WTC11 (cell line): ENCODE data around the gene PRPF8. TPM values are rescaled to one million over a fixed set of nuclear protein-coding genes. Genes with fewer than 3 reads are reported as not detected.
A peak's percentile ranks its signal among the peaks of the same experiment; 100 is the strongest.

Experiments
- ATAC-seq: fragments of 200-7000 bp; cut with Tn5 transposase; 2 replicates; pipeline ENCODE4 v1.10.0; 2021; ENCODE audit warnings: mild to moderate bottlenecking, moderate library complexity
- CTCF ChIA-PET: fragments of 300-600 bp; sonication (Branson Sonifier 250); formaldehyde crosslinking; loops from one replicate; lab custom pipeline; 2021; ENCODE audit warnings: antibody characterized with exemption; lab: Charles Lee
- POLR2A ChIA-PET: fragments of 350-600 bp; sonication (Branson Sonifier 250); formaldehyde crosslinking; loops from one replicate; lab custom pipeline; 2021; ENCODE audit warnings: antibody characterized with exemption; lab: Charles Lee
- DNase-seq: peaks from one replicate; pipeline ENCODE4 v3.0.0; 2021; ENCODE audit warnings: low spot score
- H3K27ac Mint-ChIP-seq: 2 replicates; pipeline ENCODE4 v1.8.0; 2021; ENCODE audit warnings: mixed read lengths
- H3K27me3 Mint-ChIP-seq: 2 replicates; pipeline ENCODE4 v1.8.0; 2021; ENCODE audit warnings: low read depth, mild to moderate bottlenecking, moderate library complexity, mixed read lengths
- H3K36me3 Mint-ChIP-seq: 2 replicates; pipeline ENCODE4 v1.8.0; 2021; ENCODE audit warnings: mixed read lengths
- H3K4me1 Mint-ChIP-seq: 2 replicates; pipeline ENCODE4 v1.8.0; 2022; ENCODE audit warnings: mixed read lengths
- H3K4me3 Mint-ChIP-seq: 2 replicates; pipeline ENCODE4 v1.8.0; 2021; ENCODE audit warnings: mild to moderate bottlenecking, moderate library complexity, mixed read lengths
- H3K9me3 Mint-ChIP-seq: 2 replicates; pipeline ENCODE4 v1.8.0; 2021; ENCODE audit warnings: mixed read lengths
- ATF2 ChIP-seq: sonication (generic); formaldehyde crosslinking; IDR thresholded peaks from 2 replicates; pipeline ENCODE4 v1.8.1; 2022; ENCODE audit warnings: low read depth, missing genetic modification reagents, borderline replicate concordance
- E2F4 ChIP-seq: sonication (generic); formaldehyde crosslinking; IDR thresholded peaks from 2 replicates; pipeline ENCODE4 v1.8.1; 2022; ENCODE audit warnings: low read depth, mild to moderate bottlenecking, moderate library complexity, missing genetic modification reagents, borderline replicate concordance
- ESRRA ChIP-seq: sonication (generic); formaldehyde crosslinking; IDR thresholded peaks from 2 replicates; pipeline ENCODE4 v1.8.1; 2022; ENCODE audit warnings: mild to moderate bottlenecking, missing genetic modification reagents, borderline replicate concordance
- FOXK1 ChIP-seq: sonication (generic); formaldehyde crosslinking; IDR thresholded peaks from 2 replicates; pipeline ENCODE4 v1.8.0; 2022; ENCODE audit warnings: mild to moderate bottlenecking, moderate library complexity, missing genetic modification reagents
- GABPB1 ChIP-seq: sonication (generic); formaldehyde crosslinking; IDR thresholded peaks from 2 replicates; pipeline ENCODE4 v1.8.1; 2023; ENCODE audit warnings: mild to moderate bottlenecking, missing genetic modification reagents
- JUN ChIP-seq: sonication (generic); formaldehyde crosslinking; IDR thresholded peaks from 2 replicates; pipeline ENCODE4 v1.8.0; 2023; ENCODE audit warnings: mild to moderate bottlenecking, missing genetic modification reagents
- PRDM15 ChIP-seq: sonication (generic); formaldehyde crosslinking; IDR thresholded peaks from 2 replicates; pipeline ENCODE4 v1.8.0; 2022; ENCODE audit warnings: missing genetic modification reagents
- SP1 ChIP-seq: sonication (generic); formaldehyde crosslinking; conservative IDR thresholded peaks from 2 replicates; pipeline ENCODE4 v1.8.1; 2022; ENCODE audit warnings: missing genetic modification reagents
- ZNF121 ChIP-seq: sonication (generic); formaldehyde crosslinking; IDR thresholded peaks from 2 replicates; pipeline ENCODE4 v1.8.0; 2023; ENCODE audit warnings: missing genetic modification reagents
- ZNF138 ChIP-seq: sonication (generic); formaldehyde crosslinking; conservative IDR thresholded peaks from 2 replicates; pipeline ENCODE4 v1.8.1; 2022; ENCODE audit warnings: mild to moderate bottlenecking, moderate library complexity, missing genetic modification reagents
- ZNF219 ChIP-seq: sonication (generic); formaldehyde crosslinking; IDR thresholded peaks from 2 replicates; pipeline ENCODE4 v1.8.0; 2023; ENCODE audit warnings: missing genetic modification reagents, mild to moderate bottlenecking, borderline replicate concordance
- ZNF232 ChIP-seq: sonication (generic); formaldehyde crosslinking; IDR thresholded peaks from 2 replicates; pipeline ENCODE4 v1.8.0; 2022; ENCODE audit warnings: mild to moderate bottlenecking, missing genetic modification reagents
- ZNF263 ChIP-seq: sonication (generic); formaldehyde crosslinking; IDR thresholded peaks from 2 replicates; pipeline ENCODE4 v1.8.1; 2022; ENCODE audit warnings: low read depth, mild to moderate bottlenecking, moderate library complexity, missing genetic modification reagents
- ZNF281 ChIP-seq: sonication (generic); formaldehyde crosslinking; IDR thresholded peaks from 2 replicates; pipeline ENCODE4 v1.8.0; 2023; ENCODE audit warnings: mild to moderate bottlenecking, missing genetic modification reagents
- ZNF317 ChIP-seq: sonication (generic); formaldehyde crosslinking; IDR thresholded peaks from 2 replicates; pipeline ENCODE4 v1.8.1; 2023; ENCODE audit warnings: low read depth, mild to moderate bottlenecking, moderate library complexity, missing genetic modification reagents, borderline replicate concordance
- total RNA-seq: library from RNA; stranded (reverse); gene quantifications from 3 replicates; pipeline ENCODE4 v1.2.3, GENCODE V29; 2021
- TF ChIP-seq, protein P1 (sequence below): sonication (generic); formaldehyde crosslinking; IDR thresholded peaks from 2 replicates; pipeline ENCODE4 v1.8.0; 2022; ENCODE audit warnings: mild to moderate bottlenecking, missing genetic modification reagents
- TF ChIP-seq, protein P2 (sequence below): fragments of 250-450 bp; sonication (Bioruptor Pico); IDR thresholded peaks from 2 replicates; pipeline ENCODE4 v1.8.0; 2021; ENCODE audit warnings: mild to moderate bottlenecking
- TF ChIP-seq, protein P3 (sequence below): fragments of 200-600 bp; IDR thresholded peaks from 2 replicates; pipeline ENCODE4 v1.8.0; 2022; ENCODE audit warnings: antibody characterized with exemption

The PRPF8 gene
- total RNA-seq, 1 experiment from 2014 or later: 388 TPM

DNA sequence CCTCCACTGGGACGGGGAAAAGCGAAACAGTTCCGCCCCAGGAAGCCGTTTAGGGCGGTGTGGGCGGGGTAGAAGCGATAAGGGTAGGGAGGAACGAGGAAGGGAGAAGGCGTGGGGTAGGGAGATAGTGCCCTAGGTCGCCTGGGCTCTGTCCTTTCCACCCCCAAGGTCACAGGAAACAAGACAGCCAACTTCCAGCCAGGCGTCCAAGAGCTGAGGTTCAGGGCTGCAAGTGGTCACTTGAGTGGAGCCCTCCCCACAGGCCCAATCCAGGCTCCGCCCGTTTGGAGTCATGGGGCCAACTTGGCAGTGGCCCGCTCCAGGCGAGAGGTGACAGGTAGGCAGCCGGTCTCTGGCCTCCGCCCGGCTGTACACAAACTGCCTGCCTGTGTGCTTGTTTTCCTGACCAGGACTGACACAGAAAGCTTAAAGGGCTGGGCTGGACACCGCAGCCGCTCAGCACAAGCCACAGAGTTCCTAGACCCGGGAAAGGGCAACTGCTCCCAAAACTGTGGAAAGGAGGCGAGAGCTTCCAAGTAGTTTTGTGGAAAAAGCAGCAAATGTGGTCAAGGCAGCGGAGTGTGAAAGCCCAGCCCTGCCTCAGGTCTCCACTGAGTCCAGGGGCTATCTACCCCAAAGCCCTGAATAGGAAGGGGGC lies 34.7 kb downstream of the PRPF8 start, which contains the start of gene RILP (continued):
- TF ChIP-seq ZNF281 (CRISPR knock-in tag) (no peak), ESRRA (CRISPR knock-in tag) (peak; percentile 60), GABPB1 (CRISPR knock-in tag) (0 out of 2 replicates have a peak, but pooled peaks have one; percentile 26), PRDM15 (no peak), ZNF219 (CRISPR knock-in tag) (no peak), ZNF138 (no peak)
- TF ChIP-seq, all 79 proteins: peak for 3

- Mint-ChIP-seq H3K36me3 (peaks cover 37% of the 10 kb centered on the region), H3K27ac (no peak overlapping the region), H3K27me3 (peaks cover 3% of the 10 kb centered on the region), H3K4me3 (peak overlapping the region; percentile 72), H3K9me3 (no peaks in the 10 kb centered on the region), H3K4me1 (peaks cover 29% of the 10 kb centered on the region)
- CTCF ChIA-PET: interaction anchor here (0.5 to 7.2 kb wide), 61 partner anchors 9 to 772 kb away, joined by 3 to 133 read pairs (median 5); partner anchors contain the start of genes INPP5K, PITPNA, PRPF8 and RPA1
- POLR2A ChIA-PET: interaction anchor here (0.6 to 2.3 kb wide), 12 partner anchors 11 to 133 kb away, joined by 3 to 12 read pairs (median 4); partner anchors contain the start of genes INPP5K and SLC43A2
- DNase-seq: peak; percentile 95
- peak; percentile 56 for ATAC-seq
- TF ChIP-seq JUN (CRISPR knock-in tag): no peak
- TF ChIP-seq, protein P1, sequence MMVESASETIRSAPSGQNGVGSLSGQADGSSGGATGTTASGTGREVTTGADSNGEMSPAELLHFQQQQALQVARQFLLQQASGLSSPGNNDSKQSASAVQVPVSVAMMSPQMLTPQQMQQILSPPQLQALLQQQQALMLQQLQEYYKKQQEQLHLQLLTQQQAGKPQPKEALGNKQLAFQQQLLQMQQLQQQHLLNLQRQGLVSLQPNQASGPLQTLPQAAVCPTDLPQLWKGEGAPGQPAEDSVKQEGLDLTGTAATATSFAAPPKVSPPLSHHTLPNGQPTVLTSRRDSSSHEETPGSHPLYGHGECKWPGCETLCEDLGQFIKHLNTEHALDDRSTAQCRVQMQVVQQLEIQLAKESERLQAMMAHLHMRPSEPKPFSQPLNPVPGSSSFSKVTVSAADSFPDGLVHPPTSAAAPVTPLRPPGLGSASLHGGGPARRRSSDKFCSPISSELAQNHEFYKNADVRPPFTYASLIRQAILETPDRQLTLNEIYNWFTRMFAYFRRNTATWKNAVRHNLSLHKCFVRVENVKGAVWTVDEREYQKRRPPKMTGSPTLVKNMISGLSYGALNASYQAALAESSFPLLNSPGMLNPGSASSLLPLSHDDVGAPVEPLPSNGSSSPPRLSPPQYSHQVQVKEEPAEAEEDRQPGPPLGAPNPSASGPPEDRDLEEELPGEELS (CRISPR knock-in tag): peak; percentile 52; the same call in 1 of the 2 replicates
- no peak for TF ChIP-seq E2F4 (CRISPR knock-in tag)
- no peak for TF ChIP-seq FOXK1 (CRISPR knock-in tag)
- TF ChIP-seq GABPB1 (CRISPR knock-in tag): no peak
- TF ChIP-seq ESRRA (CRISPR knock-in tag): no peak
- TF ChIP-seq ZNF121 (CRISPR knock-in tag): no peak
- TF ChIP-seq ZNF263 (CRISPR knock-in tag): no peak
- TF ChIP-seq, protein P2, sequence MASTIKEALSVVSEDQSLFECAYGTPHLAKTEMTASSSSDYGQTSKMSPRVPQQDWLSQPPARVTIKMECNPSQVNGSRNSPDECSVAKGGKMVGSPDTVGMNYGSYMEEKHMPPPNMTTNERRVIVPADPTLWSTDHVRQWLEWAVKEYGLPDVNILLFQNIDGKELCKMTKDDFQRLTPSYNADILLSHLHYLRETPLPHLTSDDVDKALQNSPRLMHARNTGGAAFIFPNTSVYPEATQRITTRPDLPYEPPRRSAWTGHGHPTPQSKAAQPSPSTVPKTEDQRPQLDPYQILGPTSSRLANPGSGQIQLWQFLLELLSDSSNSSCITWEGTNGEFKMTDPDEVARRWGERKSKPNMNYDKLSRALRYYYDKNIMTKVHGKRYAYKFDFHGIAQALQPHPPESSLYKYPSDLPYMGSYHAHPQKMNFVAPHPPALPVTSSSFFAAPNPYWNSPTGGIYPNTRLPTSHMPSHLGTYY (CRISPR knock-in tag): no peak
- no peak for TF ChIP-seq ZNF317 (CRISPR knock-in tag)
- TF ChIP-seq, protein P3, sequence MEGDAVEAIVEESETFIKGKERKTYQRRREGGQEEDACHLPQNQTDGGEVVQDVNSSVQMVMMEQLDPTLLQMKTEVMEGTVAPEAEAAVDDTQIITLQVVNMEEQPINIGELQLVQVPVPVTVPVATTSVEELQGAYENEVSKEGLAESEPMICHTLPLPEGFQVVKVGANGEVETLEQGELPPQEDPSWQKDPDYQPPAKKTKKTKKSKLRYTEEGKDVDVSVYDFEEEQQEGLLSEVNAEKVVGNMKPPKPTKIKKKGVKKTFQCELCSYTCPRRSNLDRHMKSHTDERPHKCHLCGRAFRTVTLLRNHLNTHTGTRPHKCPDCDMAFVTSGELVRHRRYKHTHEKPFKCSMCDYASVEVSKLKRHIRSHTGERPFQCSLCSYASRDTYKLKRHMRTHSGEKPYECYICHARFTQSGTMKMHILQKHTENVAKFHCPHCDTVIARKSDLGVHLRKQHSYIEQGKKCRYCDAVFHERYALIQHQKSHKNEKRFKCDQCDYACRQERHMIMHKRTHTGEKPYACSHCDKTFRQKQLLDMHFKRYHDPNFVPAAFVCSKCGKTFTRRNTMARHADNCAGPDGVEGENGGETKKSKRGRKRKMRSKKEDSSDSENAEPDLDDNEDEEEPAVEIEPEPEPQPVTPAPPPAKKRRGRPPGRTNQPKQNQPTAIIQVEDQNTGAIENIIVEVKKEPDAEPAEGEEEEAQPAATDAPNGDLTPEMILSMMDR: peak; percentile 86; the same call in 1 of the 2 replicates
- TF ChIP-seq ATF2 (CRISPR knock-in tag): no peak
- TF ChIP-seq ZNF232: no peak
- peak; percentile 89 for TF ChIP-seq SP1
Measured at GRCh38 chr17:1648963-1649843, 35.5 kb downstream of the PRPF8 start.
